BLaER1 treated with 17β-estradiol and CSF1 and Interleukin-3, amounts not matched to agents 10 nM and 100 nM (cell line): ENCODE data around the gene TNS4.

Experiments used
- H3K27ac ChIP-seq, 11 experiments: shearing (Covaris generic); formaldehyde crosslinking; 2 replicates each; pipeline ENCODE4 v1.8.1; 2022
- H3K27me3 ChIP-seq, 11 experiments: shearing (Covaris generic); formaldehyde crosslinking; 2 replicates each; pipeline ENCODE4 v1.8.1; 2022
- H3K36me3 ChIP-seq, 11 experiments: shearing (Covaris generic); formaldehyde crosslinking; 2 replicates each; pipeline ENCODE4 v1.8.1; 2022
- H3K4me1 ChIP-seq, 10 experiments: shearing (Covaris generic); formaldehyde crosslinking; 2 replicates each; pipeline ENCODE4 v1.8.1; 2022
- H3K4me2 ChIP-seq, 11 experiments: shearing (Covaris generic); formaldehyde crosslinking; 2 replicates each; pipeline ENCODE4 v1.8.1; 2022
- H3K4me3 ChIP-seq, 10 experiments: shearing (Covaris generic); formaldehyde crosslinking; 2 replicates each; pipeline ENCODE4 v1.8.1; 2022
- H3K9ac ChIP-seq, 11 experiments: shearing (Covaris generic); formaldehyde crosslinking; 2 replicates each; pipeline ENCODE4 v1.8.1; 2022
- H3K9me3 ChIP-seq, 11 experiments: shearing (Covaris generic); formaldehyde crosslinking; replicated peaks in 1 of 11; 2 replicates each; pipeline ENCODE4 v1.8.1; 2022
- H4K20me1 ChIP-seq, 11 experiments: shearing (Covaris generic); formaldehyde crosslinking; 2 replicates each; pipeline ENCODE4 v1.8.1; 2022
- Cebpa-rat ChIP-seq, 11 experiments: shearing (Covaris generic); IDR thresholded peaks; 2 replicates each; pipeline ENCODE4 v1.8.1; 2022

TNS4 gene

DNA sequence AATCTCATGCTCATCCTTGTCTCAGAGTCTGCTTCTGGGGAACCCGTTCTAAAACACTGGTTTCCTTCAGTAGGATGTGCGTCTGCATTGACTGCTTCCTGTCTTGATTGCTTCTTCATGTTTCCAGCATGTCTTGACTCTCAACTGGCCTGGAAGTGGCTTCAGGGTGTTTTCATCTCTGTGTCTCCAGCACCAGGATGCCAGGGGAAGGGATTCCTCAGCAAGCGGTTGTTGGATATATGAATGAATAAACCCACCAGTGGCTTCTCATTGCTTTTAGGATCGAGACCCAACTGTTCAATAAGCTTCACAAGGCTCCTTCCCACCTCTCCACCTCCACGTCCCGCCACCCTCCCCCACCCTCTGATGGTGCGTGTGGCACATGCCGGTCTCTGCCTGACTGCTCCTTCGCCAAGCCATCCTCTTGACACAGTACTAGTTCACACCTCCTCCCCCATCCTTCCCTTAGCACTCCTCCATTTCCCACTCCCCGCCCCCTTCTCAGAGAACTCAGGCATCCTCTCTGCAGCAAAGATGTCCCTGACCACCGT, 14.1 kb upstream of the TNS4 start:
- H3K4me3 ChIP-seq, result peak overlapping the region in 1 of 10 experiments; percentile 9; a peak in 2 of 20 replicates
- peaks cover 0 to 4% (median 0%) of the 10 kb centered on the region in 11 experiments; a peak in 2 of 22 replicates for H3K36me3 ChIP-seq
- H3K27me3 ChIP-seq, result peaks cover 0 to 32% (median 0%) of the 10 kb centered on the region in 11 experiments; a peak in 5 of 22 replicates
- no peak for TF ChIP-seq Cebpa-rat (IDR thresholded peaks at IDR 0.05)
- peak overlapping the region in 9 of 11 experiments; percentile 32 to 90 (median 81); a peak in 16 of 22 replicates for H3K27ac ChIP-seq
- no peaks in the 10 kb centered on the region for H3K9me3 ChIP-seq
- H3K4me1 ChIP-seq, result peaks cover 49 to 98% (median 82%) of the 10 kb centered on the region in 10 experiments
- H4K20me1 ChIP-seq, result no peaks in the 10 kb centered on the region
- peak overlapping the region in 4 of 11 experiments; percentile 67 to 80 (median 76); a peak in 8 of 22 replicates for H3K9ac ChIP-seq
- H3K4me2 ChIP-seq, result peak overlapping the region; percentile 81 to 98 (median 92)

DNA sequence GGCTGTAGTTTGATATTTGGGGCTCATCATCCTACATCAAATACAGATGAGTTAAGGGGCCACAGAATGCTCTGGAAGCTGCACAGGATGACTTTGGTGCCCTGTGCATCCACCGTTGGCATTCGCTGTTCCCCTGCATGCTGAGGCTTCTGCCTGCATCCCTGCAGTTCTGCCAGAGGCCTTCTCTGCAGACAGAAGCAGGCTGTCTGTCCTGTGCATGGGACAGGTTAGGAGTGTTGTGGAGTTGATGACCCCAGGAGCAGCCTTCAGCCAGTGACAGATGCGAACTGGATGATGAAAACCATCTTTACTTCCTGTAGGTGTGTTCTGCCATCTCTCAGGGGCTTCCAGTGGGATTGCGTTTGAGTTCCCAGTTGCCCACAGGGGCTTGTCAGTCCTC, 13.6 kb upstream of the TNS4 start:
- H3K4me2 ChIP-seq, result peak overlapping the region; percentile 81 to 98 (median 92)
- TF ChIP-seq Cebpa-rat (IDR thresholded peaks at IDR 0.05), result no peak
- peak overlapping the region in 3 of 11 experiments; percentile 2 to 79 (median 7); a peak in 2 of 22 replicates for H3K9ac ChIP-seq
- peak overlapping the region in 8 of 11 experiments; percentile 73 to 90 (median 81); a peak in 13 of 22 replicates for H3K27ac ChIP-seq
- no peaks in the 10 kb centered on the region for H4K20me1 ChIP-seq
- peaks cover 0 to 32% (median 0%) of the 10 kb centered on the region in 11 experiments; a peak in 5 of 22 replicates for H3K27me3 ChIP-seq
- H3K9me3 ChIP-seq, result no peaks in the 10 kb centered on the region
- peaks cover 49 to 96% (median 79%) of the 10 kb centered on the region in 10 experiments for H3K4me1 ChIP-seq
- H3K4me3 ChIP-seq, result no peak overlapping the region
- H3K36me3 ChIP-seq, result no peaks in the 10 kb centered on the region

DNA sequence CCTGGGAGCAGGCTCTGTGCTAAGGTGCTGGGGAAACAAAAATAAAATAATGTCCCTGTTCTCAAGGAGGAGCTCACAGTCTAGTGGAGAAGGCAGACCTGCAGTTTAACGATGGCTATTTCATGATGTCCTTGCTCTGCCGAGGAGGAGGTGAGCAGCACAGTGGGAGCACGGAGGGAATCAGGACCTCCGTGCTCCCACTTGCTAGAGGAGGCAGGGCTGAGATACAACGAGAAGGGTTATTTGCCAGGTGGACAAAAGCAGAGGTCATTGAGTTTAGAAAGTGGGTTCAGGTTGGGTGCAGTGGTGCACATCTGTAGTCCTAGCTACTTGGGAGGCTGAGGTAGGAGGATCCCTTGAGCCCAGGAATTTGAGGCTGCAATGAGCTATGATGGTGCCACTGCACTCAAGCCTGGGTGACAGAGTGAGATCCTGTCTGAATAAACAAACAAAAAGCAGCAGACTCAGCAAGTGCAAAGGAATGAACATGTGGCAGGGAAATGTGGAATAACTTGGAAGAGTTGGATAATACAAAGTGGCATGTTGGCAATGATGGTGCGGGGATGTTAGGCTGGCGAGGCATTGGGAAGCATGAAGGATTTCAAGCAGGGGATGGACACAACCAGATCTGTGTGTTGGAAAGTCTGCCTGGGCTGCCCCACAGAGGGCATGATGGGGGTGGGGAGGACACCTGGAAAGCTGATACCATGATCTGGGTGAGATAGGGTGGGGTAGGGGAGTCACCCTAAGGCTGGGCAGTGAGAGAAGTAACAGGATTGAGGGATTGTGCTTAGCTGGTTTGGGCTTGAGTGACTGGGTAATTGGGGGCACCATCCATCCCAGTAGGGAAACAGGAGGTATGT, 12.8 kb upstream of the TNS4 start:
- Histone ChIP-seq H3K27me3 (peaks cover 0 to 27% (median 0%) of the 10 kb centered on the region in 11 experiments; a peak in 4 of 22 replicates), H3K9me3 (no peaks in the 10 kb centered on the region), H3K9ac (no peak overlapping the region), H3K4me2 (peak overlapping the region in 9 of 11 experiments; percentile 85 to 98 (median 93); a peak in 18 of 22 replicates), H3K27ac (peak overlapping the region in 2 of 11 experiments; percentile 87 to 90; a peak in 2 of 22 replicates), H3K4me3 (no peak overlapping the region), H3K36me3 (no peaks in the 10 kb centered on the region), H4K20me1 (no peaks in the 10 kb centered on the region), H3K4me1 (peaks cover 44 to 96% (median 75%) of the 10 kb centered on the region in 10 experiments)
- no peak for TF ChIP-seq Cebpa-rat (IDR thresholded peaks at IDR 0.05)

DNA sequence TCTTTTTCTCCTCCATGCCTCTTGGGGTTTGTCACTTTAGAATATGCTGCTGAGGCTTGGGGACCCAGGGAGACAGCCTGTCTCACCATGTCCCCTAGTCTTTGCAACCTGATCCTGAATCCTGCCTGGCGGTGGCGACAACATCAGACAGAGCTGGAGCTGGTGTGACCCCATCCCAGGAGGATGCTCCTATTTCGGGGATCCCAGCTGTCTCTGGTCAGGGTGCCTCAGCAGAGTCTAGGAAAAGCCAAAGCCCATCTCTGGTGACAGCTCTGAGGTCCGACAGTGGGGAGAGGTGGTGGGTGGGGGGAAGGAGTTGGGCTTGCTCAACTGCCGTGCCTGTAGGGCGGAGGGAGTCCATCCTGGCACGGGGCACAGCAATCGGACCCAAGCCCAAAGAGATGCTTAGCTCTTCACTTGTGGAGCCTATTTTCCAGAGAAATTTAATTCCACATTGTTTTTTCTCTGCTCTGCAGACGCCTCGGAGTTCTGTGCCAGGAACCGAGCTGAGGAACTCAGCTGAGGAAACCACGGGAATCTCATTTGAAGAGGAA, 10.3 kb upstream of the TNS4 start:
- peak overlapping the region in 9 of 11 experiments; percentile 20 to 74 (median 52); a peak in 16 of 22 replicates for H3K4me2 ChIP-seq
- no peaks in the 10 kb centered on the region for H4K20me1 ChIP-seq
- H3K9ac ChIP-seq, result no peak overlapping the region
- no peak overlapping the region for H3K4me3 ChIP-seq
- peaks cover 0 to 9% (median 0%) of the 10 kb centered on the region in 11 experiments; a peak in 2 of 22 replicates for H3K27me3 ChIP-seq
- H3K27ac ChIP-seq, result peak overlapping the region in 3 of 11 experiments; percentile 18 to 34 (median 26); a peak in 2 of 22 replicates
- H3K36me3 ChIP-seq, result no peaks in the 10 kb centered on the region
- no peaks in the 10 kb centered on the region for H3K9me3 ChIP-seq
- no peak for TF ChIP-seq Cebpa-rat (IDR thresholded peaks at IDR 0.05)
- H3K4me1 ChIP-seq, result peaks cover 20 to 79% (median 50%) of the 10 kb centered on the region in 10 experiments

DNA sequence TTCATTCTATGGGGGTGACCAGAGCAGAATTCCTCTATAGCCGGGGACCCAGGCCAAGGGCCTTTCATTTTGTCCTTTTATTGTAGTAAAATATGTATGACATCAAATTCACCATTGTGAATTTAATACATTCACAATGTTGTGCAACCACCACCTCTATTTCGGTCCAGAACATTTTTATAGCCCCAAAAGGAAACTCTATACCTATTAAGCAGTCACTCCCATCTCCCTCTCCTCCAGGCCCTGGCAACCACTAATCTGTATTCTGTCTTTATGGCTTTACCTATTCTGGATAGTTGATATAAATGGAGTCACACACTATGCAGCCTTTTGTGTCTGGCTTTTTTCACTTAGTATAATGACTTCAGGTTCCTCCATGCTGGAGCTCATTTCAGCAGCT, 9.7 kb upstream of the TNS4 start:
- no peak overlapping the region for H3K27ac ChIP-seq
- no peaks in the 10 kb centered on the region for H3K36me3 ChIP-seq
- no peak for TF ChIP-seq Cebpa-rat (IDR thresholded peaks at IDR 0.05)
- peaks cover 13 to 79% (median 45%) of the 10 kb centered on the region in 10 experiments for H3K4me1 ChIP-seq
- no peaks in the 10 kb centered on the region for H3K9me3 ChIP-seq
- H4K20me1 ChIP-seq, result no peaks in the 10 kb centered on the region
- H3K4me2 ChIP-seq, result peak overlapping the region in 5 of 11 experiments; percentile 23 to 74 (median 58); a peak in 7 of 22 replicates
- H3K27me3 ChIP-seq, result peaks cover 0 to 9% (median 0%) of the 10 kb centered on the region in 11 experiments; a peak in 2 of 22 replicates
- H3K4me3 ChIP-seq, result no peak overlapping the region
- no peak overlapping the region for H3K9ac ChIP-seq

DNA sequence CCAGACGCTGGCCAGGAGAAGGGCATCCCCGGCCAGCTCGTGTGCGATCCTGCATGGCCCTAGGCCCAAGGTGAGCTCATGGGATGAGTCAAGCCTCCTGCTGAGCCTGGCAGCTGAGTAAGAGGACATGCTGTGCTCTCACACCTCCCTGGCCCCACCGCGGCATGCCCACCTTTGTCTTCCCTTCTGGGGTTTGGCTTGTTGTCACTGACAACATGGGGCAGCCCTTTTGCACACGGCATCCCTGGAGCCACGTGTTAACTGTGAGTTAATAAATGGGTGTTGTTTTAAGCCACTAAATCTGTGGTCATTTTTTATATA, 8.9 kb upstream of the TNS4 start:
- H3K4me1 ChIP-seq, result peaks cover 5 to 79% (median 45%) of the 10 kb centered on the region in 10 experiments
- peak overlapping the region in 2 of 11 experiments; percentile 3 to 16; a peak in 1 of 22 replicates for H3K27ac ChIP-seq
- no peaks in the 10 kb centered on the region for H4K20me1 ChIP-seq
- no peak overlapping the region for H3K9ac ChIP-seq
- no peaks in the 10 kb centered on the region for H3K36me3 ChIP-seq
- H3K27me3 ChIP-seq, result peaks cover 0 to 7% (median 0%) of the 10 kb centered on the region in 11 experiments; a peak in 2 of 22 replicates
- H3K4me3 ChIP-seq, result no peak overlapping the region
- no peak for TF ChIP-seq Cebpa-rat (IDR thresholded peaks at IDR 0.05)
- peak overlapping the region in 6 of 11 experiments; percentile 3 to 47 (median 26); a peak in 10 of 22 replicates for H3K4me2 ChIP-seq
- no peaks in the 10 kb centered on the region for H3K9me3 ChIP-seq

DNA sequence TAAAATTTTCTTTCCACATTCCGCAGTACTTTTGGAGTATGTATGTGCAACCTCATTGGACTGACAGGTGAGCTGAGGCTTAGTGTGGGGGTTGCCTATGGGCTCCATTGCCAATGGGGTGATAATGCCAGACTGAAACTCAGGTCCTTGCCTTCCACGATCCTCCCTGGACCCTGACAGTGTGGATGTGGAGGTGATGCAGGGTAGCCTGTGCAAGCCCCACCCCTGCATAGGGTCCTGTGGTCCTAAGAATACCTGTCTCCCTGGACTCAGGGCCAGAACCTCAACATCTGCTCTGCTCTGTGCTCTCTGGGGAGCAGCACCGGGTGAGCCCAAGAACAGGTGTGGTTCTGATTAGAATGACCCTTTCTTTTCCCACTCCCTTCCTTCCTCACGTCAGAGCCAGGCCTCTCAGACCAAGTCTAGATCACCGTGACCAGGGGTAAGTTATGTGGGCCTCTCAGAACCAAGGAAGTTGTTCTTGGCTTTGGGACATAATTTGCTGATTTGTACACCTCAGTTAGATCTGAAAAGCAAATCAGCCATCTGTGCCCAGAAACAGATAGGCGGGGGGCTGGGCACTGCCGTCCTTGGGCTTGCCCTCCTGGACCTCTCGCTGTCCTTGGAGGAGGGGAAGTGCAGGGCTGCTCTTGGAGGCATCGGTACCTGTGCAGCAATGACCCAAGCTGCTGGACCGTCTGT, 8.4 kb upstream of the TNS4 start:
- H3K27ac ChIP-seq, result peak overlapping the region in 2 of 11 experiments; percentile 3 to 16; a peak in 1 of 22 replicates
- H3K4me1 ChIP-seq, result peaks cover 0 to 75% (median 42%) of the 10 kb centered on the region in 10 experiments; a peak in 17 of 20 replicates

DNA sequence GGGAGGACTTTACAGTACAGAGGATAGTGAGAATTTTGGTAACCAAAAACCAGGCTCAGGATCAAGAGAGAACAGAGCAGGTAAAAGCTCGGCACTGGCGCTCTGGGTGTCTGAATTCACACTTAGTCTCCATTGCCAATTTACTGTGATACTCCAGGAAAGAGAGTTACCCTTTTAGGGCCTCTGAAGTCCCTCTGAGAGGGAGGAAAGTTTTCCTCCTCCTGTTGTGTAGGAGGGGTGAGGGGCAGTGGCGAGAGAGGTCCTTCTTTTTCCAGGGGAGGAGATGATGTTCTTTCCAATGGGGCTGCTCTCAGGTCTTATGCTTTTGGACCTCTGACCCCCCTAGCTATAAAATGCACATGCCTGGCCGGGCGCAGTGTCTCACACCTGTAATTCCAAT, 5.4 kb upstream of the TNS4 start:
- Histone ChIP-seq H4K20me1 (no peaks in the 10 kb centered on the region), H3K27me3 (no peaks in the 10 kb centered on the region), H3K27ac (no peak overlapping the region), H3K4me1 (peaks cover 0 to 62% (median 32%) of the 10 kb centered on the region in 10 experiments; a peak in 14 of 20 replicates), H3K9ac (no peak overlapping the region), H3K36me3 (no peaks in the 10 kb centered on the region), H3K4me2 (0 out of 22 replicates have a peak overlapping the region, but pooled peaks of 1 of the 11 experiments have one; percentile 17), H3K9me3 (no peaks in the 10 kb centered on the region), H3K4me3 (no peak overlapping the region)
- no peak for TF ChIP-seq Cebpa-rat (IDR thresholded peaks at IDR 0.05)

More for the DNA sequence above, 8.4 kb upstream of the TNS4 start:
- Histone ChIP-seq H3K9me3 (no peaks in the 10 kb centered on the region), H4K20me1 (no peaks in the 10 kb centered on the region), H3K4me2 (peak overlapping the region in 6 of 11 experiments; percentile 3 to 47 (median 26); a peak in 11 of 22 replicates), H3K27me3 (peaks cover 0 to 2% (median 0%) of the 10 kb centered on the region in 11 experiments; a peak in 2 of 22 replicates), H3K36me3 (no peaks in the 10 kb centered on the region), H3K9ac (peak overlapping the region in 1 of 11 experiments; percentile 26; a peak in 1 of 22 replicates), H3K4me3 (no peak overlapping the region)
- TF ChIP-seq Cebpa-rat (IDR thresholded peaks at IDR 0.05), result no peak
